Natural killer cell treated with Interleukin-12 subunit alpha and Interleukin-12 subunit beta and Interleukin-15 and Interleukin-18, amount 100 ng/mL, for 72 hours (primary cell): ENCODE measurements around the gene KDM6A. TPM values are rescaled to one million over a fixed set of nuclear protein-coding genes. Genes with fewer than 3 reads are reported as not detected.
"Not testable (repeated sequence)": the region's sequence is repeated elsewhere in the genome, so short reads cannot be mapped to it uniquely, and the experiment has no call there.

Experiments used
- ATAC-seq, 2 donors: fragments of 150-1000 bp; cut with Tn5 transposase in 1 of 2; sonication (Bioruptor Pico), chemical (Tn5 transposase) in 1 of 2; 2 replicates each; pipeline ENCODE4 v1.10.0; 2021
- DNase-seq: peaks from one replicate; pipeline ENCODE4 v3.0.0; 2022; ENCODE audit warnings: low spot score
- H3K27ac Mint-ChIP-seq, 2 donors: 1 replicate in 1 of 2; 2 replicates in 1 of 2; pipeline ENCODE4 v1.8.0; 2022; ENCODE audit warnings: mixed read lengths in 2 of 2, mild to moderate bottlenecking in 1 of 2, moderate library complexity in 1 of 2
- H3K27me3 Mint-ChIP-seq, 2 donors: 1 replicate in 1 of 2; 2 replicates in 1 of 2; pipeline ENCODE4 v1.8.0; 2022; ENCODE audit warnings: mixed read lengths in 2 of 2
- H3K36me3 Mint-ChIP-seq: one replicate; pipeline ENCODE4 v1.8.0; 2022; ENCODE audit warnings: mixed read lengths
- H3K4me1 Mint-ChIP-seq, 2 donors: 1 replicate in 1 of 2; 2 replicates in 1 of 2; pipeline ENCODE4 v1.8.0; 2022; ENCODE audit warnings: low read depth in 2 of 2, mixed read lengths in 2 of 2, mild to moderate bottlenecking in 1 of 2
- H3K4me3 Mint-ChIP-seq: one replicate; pipeline ENCODE4 v1.8.0; 2022; ENCODE audit warnings: mixed read lengths
- H3K9me3 Mint-ChIP-seq: 2 replicates; pipeline ENCODE4 v1.8.0; 2022; ENCODE audit warnings: mixed read lengths
- total RNA-seq, 2 donors: library from RNA; stranded (reverse); gene quantifications; one replicate each; pipeline ENCODE4 v1.2.3, GENCODE V29; 2022

The KDM6A gene
- total RNA-seq, 2 donors from 2014 or later, result 31.9 to 68.6 TPM

- H3K27me3 Mint-ChIP-seq, result no peaks in the 10 kb centered on the region
- no peak overlapping the region for H3K27ac Mint-ChIP-seq
- DNase-seq (no peak), ATAC-seq (no peak)
- H3K4me3 Mint-ChIP-seq, result no peak overlapping the region
- H3K4me1 Mint-ChIP-seq, result peaks cover 27 to 31% of the 10 kb centered on the region in 2 donors
- H3K36me3 Mint-ChIP-seq, result no peaks in the 10 kb centered on the region
- H3K9me3 Mint-ChIP-seq, result no peaks in the 10 kb centered on the region
These were observed 73.8 kb downstream of the KDM6A start for GRCh38 chrX:44946771-44947170.

- Mint-ChIP-seq H3K4me3 (no peak overlapping the region), H3K36me3 (no peaks in the 10 kb centered on the region), H3K9me3 (no peaks in the 10 kb centered on the region), H3K4me1 (peaks cover 22 to 34% of the 10 kb centered on the region in 2 donors), H3K27ac (peak overlapping the region in 1 of 2 donors; percentile 21), H3K27me3 (no peaks in the 10 kb centered on the region)
- ATAC-seq (no peak), DNase-seq (no peak)
These were observed 75.0 kb downstream of the KDM6A start for GRCh38 chrX:44947995-44948394.

GRCh38 chrX:44948406-44948805 lies 75.4 kb downstream of the KDM6A start:
- H3K27ac Mint-ChIP-seq, result peak overlapping the region in 1 of 2 donors; percentile 21
- H3K27me3 Mint-ChIP-seq, result no peaks in the 10 kb centered on the region
- DNase-seq (no peak), ATAC-seq (no peak)
- H3K36me3 Mint-ChIP-seq, result no peaks in the 10 kb centered on the region
- no peaks in the 10 kb centered on the region for H3K9me3 Mint-ChIP-seq
- peaks cover 22 to 36% of the 10 kb centered on the region in 2 donors for H3K4me1 Mint-ChIP-seq
- H3K4me3 Mint-ChIP-seq, result no peak overlapping the region

GRCh38 chrX:44949125-44949524 lies 76.1 kb downstream of the KDM6A start:
- H3K27ac Mint-ChIP-seq, result no peak overlapping the region
- H3K4me3 Mint-ChIP-seq, result no peak overlapping the region
- no peaks in the 10 kb centered on the region for H3K27me3 Mint-ChIP-seq
- ATAC-seq, result no peak
- no peaks in the 10 kb centered on the region for H3K9me3 Mint-ChIP-seq
- H3K36me3 Mint-ChIP-seq, result no peaks in the 10 kb centered on the region
- no peak for DNase-seq
- H3K4me1 Mint-ChIP-seq, result peaks cover 23 to 39% of the 10 kb centered on the region in 2 donors

GRCh38 chrX:44950471-44951366 lies 77.7 kb downstream of the KDM6A start:
- H3K4me3 Mint-ChIP-seq, H3K9me3 Mint-ChIP-seq, DNase-seq, H3K36me3 Mint-ChIP-seq, ATAC-seq, H3K27me3 Mint-ChIP-seq: not testable (repeated sequence)
- Mint-ChIP-seq H3K27ac (peak overlapping the region in 1 of 2 donors; percentile 81), H3K4me1 (peaks cover 34 to 47% of the 10 kb centered on the region in 2 donors)

GRCh38 chrX:44951572-44952067 lies 78.6 kb downstream of the KDM6A start:
- ATAC-seq (no peak), DNase-seq (no peak)
- no peaks in the 10 kb centered on the region for H3K9me3 Mint-ChIP-seq
- H3K4me3 Mint-ChIP-seq, result no peak overlapping the region
- H3K27ac Mint-ChIP-seq, result peak overlapping the region in 1 of 2 donors; percentile 81
- H3K27me3 Mint-ChIP-seq, result no peaks in the 10 kb centered on the region
- no peaks in the 10 kb centered on the region for H3K36me3 Mint-ChIP-seq
- H3K4me1 Mint-ChIP-seq, result peaks cover 38 to 51% of the 10 kb centered on the region in 2 donors

- peaks cover 38 to 49% of the 10 kb centered on the region in 2 donors for H3K4me1 Mint-ChIP-seq
- no peaks in the 10 kb centered on the region for H3K9me3 Mint-ChIP-seq
- H3K36me3 Mint-ChIP-seq, result no peaks in the 10 kb centered on the region
- H3K27me3 Mint-ChIP-seq, result no peaks in the 10 kb centered on the region
- ATAC-seq (no peak), DNase-seq (no peak)
- H3K4me3 Mint-ChIP-seq, result no peak overlapping the region
- H3K27ac Mint-ChIP-seq, result no peak overlapping the region
These were observed 79.5 kb downstream of the KDM6A start for GRCh38 chrX:44952329-44953027.

- H3K27ac Mint-ChIP-seq, result no peak overlapping the region
- no peak overlapping the region for H3K4me3 Mint-ChIP-seq
- no peaks in the 10 kb centered on the region for H3K9me3 Mint-ChIP-seq
- H3K36me3 Mint-ChIP-seq, result no peaks in the 10 kb centered on the region
- ATAC-seq, result no peak
- H3K27me3 Mint-ChIP-seq, result no peaks in the 10 kb centered on the region
- no peak for DNase-seq
- peaks cover 31 to 42% of the 10 kb centered on the region in 2 donors for H3K4me1 Mint-ChIP-seq
These were observed 80.9 kb downstream of the KDM6A start for GRCh38 chrX:44953734-44954502.

GRCh38 chrX:44954562-44954961 lies 81.6 kb downstream of the KDM6A start:
- H3K4me3 Mint-ChIP-seq, result no peak overlapping the region
- H3K9me3 Mint-ChIP-seq, result no peaks in the 10 kb centered on the region
- peaks cover 31 to 42% of the 10 kb centered on the region in 2 donors for H3K4me1 Mint-ChIP-seq
- H3K27me3 Mint-ChIP-seq, result no peaks in the 10 kb centered on the region
- H3K36me3 Mint-ChIP-seq, result no peaks in the 10 kb centered on the region
- no peak overlapping the region for H3K27ac Mint-ChIP-seq
- ATAC-seq (no peak), DNase-seq (no peak)

- H3K4me1 Mint-ChIP-seq, result peaks cover 37 to 47% of the 10 kb centered on the region in 2 donors
- no peaks in the 10 kb centered on the region for H3K27me3 Mint-ChIP-seq
- DNase-seq (no peak), ATAC-seq (no peak)
- no peaks in the 10 kb centered on the region for H3K9me3 Mint-ChIP-seq
- no peak overlapping the region for H3K27ac Mint-ChIP-seq
- no peaks in the 10 kb centered on the region for H3K36me3 Mint-ChIP-seq
- no peak overlapping the region for H3K4me3 Mint-ChIP-seq
These were observed 84.9 kb downstream of the KDM6A start for GRCh38 chrX:44957848-44958247.

- Mint-ChIP-seq H3K27ac (no peak overlapping the region), H3K4me1 (peaks cover 37 to 50% of the 10 kb centered on the region in 2 donors), H3K9me3 (no peaks in the 10 kb centered on the region), H3K27me3 (no peaks in the 10 kb centered on the region), H3K4me3 (no peak overlapping the region), H3K36me3 (no peaks in the 10 kb centered on the region)
- DNase-seq (no peak), ATAC-seq (no peak)
These were observed 85.5 kb downstream of the KDM6A start for GRCh38 chrX:44958480-44958879.

- Mint-ChIP-seq H3K4me1 (peaks cover 36 to 47% of the 10 kb centered on the region in 2 donors), H3K27ac (no peak overlapping the region), H3K4me3 (no peak overlapping the region)
These were observed 89.0 kb downstream of the KDM6A start for GRCh38 chrX:44961817-44962607.

GRCh38 chrX:44962944-44963343 lies 90.0 kb downstream of the KDM6A start:
- no peaks in the 10 kb centered on the region for H3K36me3 Mint-ChIP-seq
- ATAC-seq, result no peak
- H3K9me3 Mint-ChIP-seq, result peaks cover 3% of the 10 kb centered on the region
- no peak overlapping the region for H3K4me3 Mint-ChIP-seq
- H3K4me1 Mint-ChIP-seq, result peaks cover 45 to 55% of the 10 kb centered on the region in 2 donors
- no peaks in the 10 kb centered on the region for H3K27me3 Mint-ChIP-seq
- H3K27ac Mint-ChIP-seq, result peak overlapping the region in 1 of 2 donors; percentile 5
- DNase-seq, result no peak

More at GRCh38 chrX:44961817-44962607, 89.0 kb downstream of the KDM6A start:
- Mint-ChIP-seq H3K27me3 (no peaks in the 10 kb centered on the region), H3K9me3 (peaks cover 3% of the 10 kb centered on the region), H3K36me3 (no peaks in the 10 kb centered on the region)
- ATAC-seq, result no peak
- no peak for DNase-seq
